Stimulated activated CD8-positive, alpha-beta memory T cell treated with anti-CD3 and anti-CD28 coated beads, Interleukin-7, amount 100 ng/mL, for 1 hour (primary cell): ENCODE data around the gene DHX40.
"Not testable (repeated sequence)": the region's sequence is repeated elsewhere in the genome, so short reads cannot be mapped to it uniquely, and the experiment has no call there.

ENCODE experiments used
- DNase-seq, 2 donors: peaks; one replicate each; pipeline ENCODE4 v3.0.0-alpha.2; 2020; ENCODE audit warnings: low read depth in 2 of 2

Gene DHX40

GRCh38 chr17:59631276-59631675 lies 65.9 kb downstream of the DHX40 start:
- DNase-seq = no peak

GRCh38 chr17:59632398-59632797 lies 67.0 kb downstream of the DHX40 start:
- no peak for DNase-seq

GRCh38 chr17:59633658-59634359 lies 68.4 kb downstream of the DHX40 start:
- DNase-seq = no peak

GRCh38 chr17:59634632-59635541 lies 69.5 kb downstream of the DHX40 start:
- no peak for DNase-seq

- no peak for DNase-seq
These were observed 72.4 kb downstream of the DHX40 start for GRCh38 chr17:59637611-59638310.

- DNase-seq = no peak
These were observed 73.1 kb downstream of the DHX40 start for GRCh38 chr17:59638553-59638952.

- no peak for DNase-seq
These were observed 76.5 kb downstream of the DHX40 start for GRCh38 chr17:59641799-59642484.

GRCh38 chr17:59642565-59642964 lies 77.2 kb downstream of the DHX40 start:
- no peak for DNase-seq

- no peak for DNase-seq
These were observed 78.0 kb downstream of the DHX40 start for GRCh38 chr17:59643159-59644140.

GRCh38 chr17:59647288-59647687 lies 81.9 kb downstream of the DHX40 start:
- no peak for DNase-seq

- no peak for DNase-seq
These were observed 84.5 kb downstream of the DHX40 start for GRCh38 chr17:59649886-59650285.

- no peak for DNase-seq
These were observed 85.2 kb downstream of the DHX40 start for GRCh38 chr17:59650642-59651041.

- no peak for DNase-seq
These were observed 85.9 kb downstream of the DHX40 start for GRCh38 chr17:59651346-59651745.

GRCh38 chr17:59652119-59652518 lies 86.7 kb downstream of the DHX40 start:
- DNase-seq = no peak

GRCh38 chr17:59656624-59657023 lies 91.2 kb downstream of the DHX40 start:
- not testable (repeated sequence) for DNase-seq
